IMR-90 (cell line): ENCODE results near the gene AHDC1. TPM values are rescaled to one million over a fixed set of nuclear protein-coding genes. Genes with fewer than 3 reads are reported as not detected.

Experiments
- ATAC-seq: fragments of 200-7000 bp; cut with Tn5 transposase; 2 replicates; pipeline ENCODE4 v1.9.1; 2020; ENCODE audit warnings: low read depth, mild to moderate bottlenecking, moderate library complexity
- BruUV-seq: library from RNA; stranded (reverse); fragments of 400-500 nt; replicated peaks from 2 replicates; lab custom pipeline; 2021; lab: Mats Ljungman, UMichigan
- CTCF ChIA-PET: fragments of 300-600 bp; formaldehyde crosslinking; extraction: SDS; loops from one replicate; lab custom pipeline; 2021; ENCODE audit warnings: antibody characterized with exemption; lab: Yijun Ruan, JAX
- POLR2A ChIA-PET: fragments of 300-600 bp; sonication (Branson Sonifier 250); formaldehyde crosslinking; loops from one replicate; lab custom pipeline; 2022; ENCODE audit warnings: antibody characterized with exemption; ENCODE audit not compliant: unreplicated experiment; lab: Charles Lee
- DNase-seq: peaks from one replicate; pipeline ENCODE4 v3.0.0; 2013
- H2AFZ ChIP-seq: replicated peaks from 2 replicates; pipeline ENCODE3; 2013; ENCODE audit warnings: low read length, mild to moderate bottlenecking; ENCODE audit not compliant: poor library complexity
- H2AK5ac ChIP-seq: 2 replicates; pipeline ENCODE4 v1.6.1; 2013; ENCODE audit warnings: low read depth, low read length, inconsistent platforms
- H2AK9ac ChIP-seq: replicated peaks from 2 replicates; pipeline ENCODE3; 2013; ENCODE audit warnings: mild to moderate bottlenecking, low read depth, low read length, moderate library complexity; ENCODE audit not compliant: poor library complexity
- H2BK120ac ChIP-seq: 2 replicates; pipeline ENCODE4 v1.6.1; 2013; ENCODE audit warnings: low read depth, low read length, inconsistent platforms
- H2BK15ac ChIP-seq: 3 replicates; pipeline ENCODE4 v1.6.1; 2013; ENCODE audit warnings: low read depth, low read length, inconsistent platforms
- H2BK20ac ChIP-seq: 2 replicates; pipeline ENCODE4 v1.6.1; 2013; ENCODE audit warnings: low read depth, mild to moderate bottlenecking, inconsistent platforms, low read length, moderate library complexity
- H2BK5ac ChIP-seq: 2 replicates; pipeline ENCODE4 v1.6.1; 2013; ENCODE audit warnings: mild to moderate bottlenecking, low read depth, low read length, inconsistent platforms; ENCODE audit not compliant: poor library complexity, severe bottlenecking
- H3K14ac ChIP-seq: replicated peaks from 2 replicates; pipeline ENCODE4 v1.6.1; 2013; ENCODE audit warnings: low read depth, low read length, inconsistent platforms
- H3K18ac ChIP-seq: 2 replicates; pipeline ENCODE4 v1.6.1; 2013; ENCODE audit warnings: low read depth, low read length, control low read depth
- H3K23ac ChIP-seq: 2 replicates; pipeline ENCODE4 v1.6.1; 2013; ENCODE audit warnings: low read depth, low read length, inconsistent platforms
- H3K27ac ChIP-seq: 2 replicates; pipeline ENCODE4 v1.5.1; 2013; ENCODE audit warnings: mild to moderate bottlenecking, control low read depth, low read length; ENCODE audit not compliant: insufficient read depth
- H3K27me3 ChIP-seq: 2 replicates; pipeline ENCODE4 v1.6.1; 2013; ENCODE audit warnings: low read length; ENCODE audit not compliant: control insufficient read depth, insufficient read depth
- H3K36me3 ChIP-seq: 2 replicates; pipeline ENCODE4 v1.6.1; 2013; ENCODE audit warnings: low read length, mixed read lengths; ENCODE audit not compliant: control insufficient read depth, insufficient read depth
- H3K4ac ChIP-seq: 2 replicates; pipeline ENCODE4 v1.6.1; 2013; ENCODE audit warnings: low read depth, low read length, inconsistent platforms
- H3K4me1 ChIP-seq: 2 replicates; pipeline ENCODE4 v1.6.1; 2013; ENCODE audit warnings: low read length, mixed read lengths; ENCODE audit not compliant: control insufficient read depth, insufficient read depth
- H3K4me2 ChIP-seq: 2 replicates; pipeline ENCODE4 v1.6.1; 2013; ENCODE audit warnings: low read depth, mild to moderate bottlenecking, control low read depth, low read length, moderate library complexity
- H3K4me3 ChIP-seq: 2 replicates; pipeline ENCODE4 v1.5.1; 2013; ENCODE audit warnings: low read depth, mild to moderate bottlenecking, control low read depth, low read length, moderate library complexity; ENCODE audit not compliant: insufficient read depth
- H3K56ac ChIP-seq: 2 replicates; pipeline ENCODE4 v1.6.1; 2013; ENCODE audit warnings: low read length, inconsistent platforms; ENCODE audit not compliant: insufficient read depth; ENCODE audit errors: extremely low read depth
- H3K79me1 ChIP-seq, 2 experiments: 2 replicates each; pipeline ENCODE4 v1.6.1; 2013; ENCODE audit warnings: low read length in 2 of 2, inconsistent platforms in 1 of 2, low read depth in 1 of 2
- H3K9ac ChIP-seq: 2 replicates; pipeline ENCODE4 v1.6.1; 2013; ENCODE audit warnings: low read depth, low read length, control low read depth
- H3K9me1 ChIP-seq: 2 replicates; pipeline ENCODE4 v1.6.1; 2013; ENCODE audit warnings: low read length, inconsistent platforms; ENCODE audit not compliant: insufficient read depth
- H3K9me3 ChIP-seq: 2 replicates; pipeline ENCODE4 v1.6.1; 2013; ENCODE audit warnings: low read length; ENCODE audit not compliant: control insufficient read depth, insufficient read depth
- H4K20me1 ChIP-seq: 2 replicates; pipeline ENCODE4 v1.6.1; 2013; ENCODE audit warnings: low read length, inconsistent platforms; ENCODE audit not compliant: insufficient read depth
- H4K5ac ChIP-seq: 2 replicates; pipeline ENCODE4 v1.6.1; 2013; ENCODE audit warnings: mild to moderate bottlenecking, low read depth, low read length, control low read depth
- H4K8ac ChIP-seq, 2 experiments: 2 replicates each; pipeline ENCODE4 v1.6.1; 2013; ENCODE audit warnings: low read depth in 2 of 2, low read length in 2 of 2, control low read depth in 1 of 2, inconsistent platforms in 1 of 2
- H4K91ac ChIP-seq: 2 replicates; pipeline ENCODE4 v1.6.1; 2013; ENCODE audit warnings: low read depth, low read length, inconsistent platforms; ENCODE audit not compliant: insufficient read depth
- CEBPB ChIP-seq: IDR thresholded peaks from 2 replicates; pipeline ENCODE4 v1.6.1; 2012; ENCODE audit warnings: low read depth, low read length, improper control_type of control experiment
- CHD1 ChIP-seq: IDR thresholded peaks from 2 replicates; pipeline ENCODE4 v1.6.1; 2012; ENCODE audit warnings: low read depth, low read length, improper control_type of control experiment
- FOS ChIP-seq: fragments of 150-350 bp; IDR thresholded peaks from 2 replicates; pipeline ENCODE4 v1.6.1; 2016; ENCODE audit warnings: low read depth, low read length
- MAZ ChIP-seq: IDR thresholded peaks from 2 replicates; pipeline ENCODE4 v1.6.1; 2012; ENCODE audit warnings: low read depth, mild to moderate bottlenecking, low read length, improper control_type of control experiment, moderate library complexity, borderline replicate concordance
- MXI1 ChIP-seq: IDR thresholded peaks from 2 replicates; pipeline ENCODE4 v1.6.1; 2012; ENCODE audit warnings: low read depth, mild to moderate bottlenecking, low read length, moderate library complexity, borderline replicate concordance
- NFE2L2 ChIP-seq: fragments of 150-350 bp; IDR thresholded peaks from 2 replicates; pipeline ENCODE4 v1.6.1; 2016; ENCODE audit warnings: low read depth, mild to moderate bottlenecking, low read length
- RCOR1 ChIP-seq: IDR thresholded peaks from 2 replicates; pipeline ENCODE4 v1.6.1; 2012; ENCODE audit warnings: mild to moderate bottlenecking, low read length, improper control_type of control experiment; ENCODE audit not compliant: insufficient replicate concordance
- RFX5 ChIP-seq: IDR thresholded peaks from 2 replicates; pipeline ENCODE4 v1.8.0; 2012; ENCODE audit warnings: low read depth, mild to moderate bottlenecking, low read length, moderate library complexity
- SMC3 ChIP-seq: fragments of 150-350 bp; IDR thresholded peaks from 2 replicates; pipeline ENCODE4 v1.6.1; 2016; ENCODE audit warnings: low read depth, mild to moderate bottlenecking, antibody characterized with exemption, low read length, moderate library complexity
- WGBS, 2 experiments: methylation state at CpG; one replicate each; pipeline versions ENCODE4 v1.1.5 to v1.1.7; 2013; ENCODE audit warnings: missing lambda C conversion rate in 2 of 2; ENCODE audit not compliant: insufficient read length in 1 of 2; ENCODE audit errors: extremely low coverage in 2 of 2; 5-methylcytosine and 5-hydroxymethylcytosine counted together
- dilution Hi-C: fragments of 300-500 bp; cut with HindIII; formaldehyde crosslinking; loops from one replicate; pipeline ENCODE4 v1.14.3; 2018; ENCODE audit warnings: low sequenced_read_pairs; ENCODE audit not compliant: unreplicated experiment
- in situ Hi-C: fragments of 300-500 bp; cut with MboI; formaldehyde crosslinking; loops from 3 replicates; pipeline ENCODE4 v1.14.3; 2019; ENCODE audit warnings: low sequenced_read_pairs, inconsistent platforms, mixed read lengths
- intact Hi-C: fragments of 100-400 bp; cut with micrococcal nuclease; formaldehyde crosslinking; loops from 2 replicates; pipeline ENCODE4 v1.10.0; 2022
- polyA plus RNA-seq, 3 experiments: library from polyadenylated mRNA; depleted of rRNA; stranded (reverse); fragments of >200 nt; gene quantifications; 2 replicates each; pipeline ENCODE4 v1.2.3, GENCODE V29; 2012; ENCODE audit warnings: low replicate concordance in 1 of 3
- total RNA-seq: library from RNA; depleted of rRNA; stranded (reverse); fragments of >200 nt; gene quantifications from 2 replicates; pipeline ENCODE4 v1.2.3, GENCODE V29; 2012
- TF ChIP-seq, protein P1 (sequence below): fragments of 150-350 bp; IDR thresholded peaks from 2 replicates; pipeline ENCODE4 v1.6.1; 2017; ENCODE audit warnings: mild to moderate bottlenecking, antibody characterized with exemption, low read length, low read depth
- TF ChIP-seq, protein P2 (sequence below): conservative IDR thresholded peaks from 2 replicates; pipeline ENCODE4 v1.5.1; 2012; ENCODE audit warnings: mild to moderate bottlenecking, low read depth, low read length, improper control_type of control experiment

Gene AHDC1
- total and polyA plus RNA-seq, 2 of the 4 experiments (the other 2 are of a cell fraction) = 2.0 to 11.6 TPM

DNA sequence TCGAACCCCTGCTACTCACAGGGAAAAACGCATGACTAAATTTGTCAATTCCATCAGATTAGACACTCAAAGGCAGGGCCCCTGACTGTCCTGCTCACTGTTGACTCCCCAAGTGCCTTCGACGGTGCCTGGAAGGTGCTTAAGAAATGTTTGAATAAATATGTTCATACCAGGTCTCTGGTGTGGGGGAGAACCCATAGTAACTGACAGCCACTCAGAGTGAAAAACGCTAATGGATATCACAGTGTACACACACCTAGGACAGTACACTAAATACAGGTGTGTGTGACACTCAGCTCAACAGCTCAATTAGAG, 74.3 kb downstream of the AHDC1 start:
- intact Hi-C loops (no loop called here), in situ Hi-C loops (no loop called here), dilution Hi-C loops (no loop called here)
- Histone ChIP-seq H3K18ac (no peak overlapping the region), H3K27ac (no peak overlapping the region), H3K27me3 (no peaks in the 10 kb centered on the region), H2BK20ac (no peak overlapping the region), H2AFZ (no peak overlapping the region), H2BK15ac (no peak overlapping the region), H3K14ac (no peak overlapping the region), H3K9ac (no peak overlapping the region), H3K9me1 (peaks cover 19% of the 10 kb centered on the region), H3K4ac (no peak overlapping the region), H3K4me2 (no peak overlapping the region), H2BK5ac (no peak overlapping the region), H3K9me3 (no peaks in the 10 kb centered on the region), H3K36me3 (peaks cover 15% of the 10 kb centered on the region; the same call in 1 of the 2 replicates), H2AK5ac (no peak overlapping the region), H4K5ac (no peak overlapping the region), H3K23ac (no peak overlapping the region), H4K91ac (0 out of 2 replicates have a peak overlapping the region, but pooled peaks have one; percentile 19), H3K4me3 (no peak overlapping the region), H2BK120ac (no peak overlapping the region), H4K20me1 (no peaks in the 10 kb centered on the region), H4K8ac (no peak overlapping the region; a peak in 1 of 4 replicates), H3K4me1 (peaks cover 33% of the 10 kb centered on the region), H3K79me1 (peaks cover 0 to 21% of the 10 kb centered on the region in 2 experiments; a peak in 2 of 4 replicates), H3K56ac (no peak overlapping the region), H2AK9ac (no peak overlapping the region)
- ChIA-PET POLR2A (no interaction called here), CTCF (no interaction called here)
- no peak for ATAC-seq
- no TSS peak for BruUV-seq
- DNase-seq = no peak
- WGBS, 2 experiments = no CpG with 5 or more reads among the region's 5 CpGs
- TF ChIP-seq CEBPB (no peak), MXI1 (no peak), FOS (no peak), CHD1 (no peak), RCOR1 (no peak), SMC3 (no peak), NFE2L2 (no peak), MAZ (no peak), RFX5 (no peak)
- TF ChIP-seq, protein P1, sequence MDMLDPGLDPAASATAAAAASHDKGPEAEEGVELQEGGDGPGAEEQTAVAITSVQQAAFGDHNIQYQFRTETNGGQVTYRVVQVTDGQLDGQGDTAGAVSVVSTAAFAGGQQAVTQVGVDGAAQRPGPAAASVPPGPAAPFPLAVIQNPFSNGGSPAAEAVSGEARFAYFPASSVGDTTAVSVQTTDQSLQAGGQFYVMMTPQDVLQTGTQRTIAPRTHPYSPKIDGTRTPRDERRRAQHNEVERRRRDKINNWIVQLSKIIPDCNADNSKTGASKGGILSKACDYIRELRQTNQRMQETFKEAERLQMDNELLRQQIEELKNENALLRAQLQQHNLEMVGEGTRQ = no peak
- TF ChIP-seq, protein P2, sequence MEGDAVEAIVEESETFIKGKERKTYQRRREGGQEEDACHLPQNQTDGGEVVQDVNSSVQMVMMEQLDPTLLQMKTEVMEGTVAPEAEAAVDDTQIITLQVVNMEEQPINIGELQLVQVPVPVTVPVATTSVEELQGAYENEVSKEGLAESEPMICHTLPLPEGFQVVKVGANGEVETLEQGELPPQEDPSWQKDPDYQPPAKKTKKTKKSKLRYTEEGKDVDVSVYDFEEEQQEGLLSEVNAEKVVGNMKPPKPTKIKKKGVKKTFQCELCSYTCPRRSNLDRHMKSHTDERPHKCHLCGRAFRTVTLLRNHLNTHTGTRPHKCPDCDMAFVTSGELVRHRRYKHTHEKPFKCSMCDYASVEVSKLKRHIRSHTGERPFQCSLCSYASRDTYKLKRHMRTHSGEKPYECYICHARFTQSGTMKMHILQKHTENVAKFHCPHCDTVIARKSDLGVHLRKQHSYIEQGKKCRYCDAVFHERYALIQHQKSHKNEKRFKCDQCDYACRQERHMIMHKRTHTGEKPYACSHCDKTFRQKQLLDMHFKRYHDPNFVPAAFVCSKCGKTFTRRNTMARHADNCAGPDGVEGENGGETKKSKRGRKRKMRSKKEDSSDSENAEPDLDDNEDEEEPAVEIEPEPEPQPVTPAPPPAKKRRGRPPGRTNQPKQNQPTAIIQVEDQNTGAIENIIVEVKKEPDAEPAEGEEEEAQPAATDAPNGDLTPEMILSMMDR = no peak
